ENCODE measurements around the gene FMN2.
A peak's percentile ranks its signal among the peaks of the same experiment; 100 is the strongest.

The FMN2 gene

DNA sequence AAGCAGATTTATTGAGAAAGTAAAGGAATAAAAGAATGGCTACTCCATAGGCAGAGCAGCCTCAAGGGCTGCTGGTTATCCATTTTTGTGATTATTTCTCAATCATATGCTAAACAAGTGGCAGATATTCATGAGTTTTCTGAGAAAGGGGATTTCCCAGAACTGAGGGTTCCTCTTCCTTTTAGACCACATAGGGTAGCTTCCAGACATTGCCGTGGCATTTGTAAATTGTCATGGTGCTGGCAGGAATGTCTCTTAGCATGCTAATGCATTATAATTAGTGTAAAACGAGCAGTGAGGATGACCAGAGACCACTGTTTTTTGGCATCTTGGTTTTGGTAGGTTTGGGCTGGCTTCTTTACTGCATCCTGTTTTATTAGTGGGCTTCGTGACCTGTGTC, 16.8 kb upstream of the FMN2 start:
- H3K79me2 ChIP-seq (ENCODE audit: control insufficient read depth, insufficient read depth, low read length, unreplicated experiment): no peaks in the 10 kb centered on the region
- H3K4me1 ChIP-seq (ENCODE audit: control insufficient read depth, insufficient read depth, low read length, unreplicated experiment): no peaks in the 10 kb centered on the region
- no peaks in the 10 kb centered on the region for H3K27me3 ChIP-seq (ENCODE audit: insufficient read depth, low read length)
- no peaks in the 10 kb centered on the region for H3K36me3 ChIP-seq (ENCODE audit: insufficient read depth, low read length)
- peak overlapping the region; percentile 78 for H2AFZ ChIP-seq (ENCODE audit: low read length, unreplicated experiment)
- H3K4me3 ChIP-seq (ENCODE audit: low read depth, low read length): no peak overlapping the region
- no peak overlapping the region for H3K27ac ChIP-seq (ENCODE audit: low read depth, low read length)

DNA sequence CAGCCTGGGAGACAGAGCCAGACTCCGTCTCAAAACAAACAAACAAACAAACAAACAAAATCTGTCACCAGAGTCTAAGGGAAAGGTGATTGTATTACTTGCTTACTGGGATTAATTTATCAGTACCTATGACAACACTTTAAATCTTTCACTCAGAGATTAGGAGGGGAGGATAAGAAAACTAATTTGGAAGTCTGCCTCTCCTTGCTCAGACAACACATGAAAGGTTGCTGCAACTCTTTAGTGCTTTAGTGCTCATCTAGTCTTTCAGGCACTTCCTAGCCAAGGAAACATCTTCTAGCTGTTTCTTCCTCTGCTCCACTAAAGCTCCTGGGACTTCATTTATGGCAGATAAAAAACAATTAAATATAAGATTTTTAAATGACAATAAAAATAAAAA, 7.3 kb upstream of the FMN2 start:
- no peaks in the 10 kb centered on the region for H3K79me2 ChIP-seq (ENCODE audit: control insufficient read depth, insufficient read depth, low read length, unreplicated experiment)
- H2AFZ ChIP-seq (ENCODE audit: low read length, unreplicated experiment): no peak overlapping the region

DNA sequence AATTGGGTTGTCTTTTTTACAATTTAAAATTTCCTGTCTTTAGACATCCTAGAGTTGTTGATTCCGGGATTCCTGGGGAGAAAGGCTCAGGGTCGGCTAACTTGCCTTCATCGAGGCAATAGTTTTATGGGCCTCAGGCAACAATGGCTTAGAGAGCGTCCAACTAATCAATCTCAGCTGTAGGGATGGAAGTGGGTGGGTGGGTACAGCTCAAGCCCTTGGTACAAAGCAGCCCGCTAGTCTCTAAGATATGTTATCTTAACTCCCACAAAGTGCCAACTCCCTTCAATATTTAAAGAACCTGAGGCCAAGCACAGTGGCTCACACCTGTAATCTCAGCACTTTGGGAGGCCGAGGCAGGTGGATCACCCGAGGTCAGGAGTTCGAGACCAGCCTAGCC, 6.9 kb upstream of the FMN2 start:
- H3K27me3 ChIP-seq (ENCODE audit: insufficient read depth, low read length): no peaks in the 10 kb centered on the region
- H3K4me3 ChIP-seq (ENCODE audit: low read depth, low read length): no peak overlapping the region
- no peak overlapping the region for H2AFZ ChIP-seq (ENCODE audit: low read length, unreplicated experiment)
- H3K27ac ChIP-seq (ENCODE audit: low read depth, low read length): no peak overlapping the region
- no peaks in the 10 kb centered on the region for H3K36me3 ChIP-seq (ENCODE audit: insufficient read depth, low read length)
- H3K79me2 ChIP-seq (ENCODE audit: control insufficient read depth, insufficient read depth, low read length, unreplicated experiment): no peaks in the 10 kb centered on the region
- peaks cover 12% of the 10 kb centered on the region for H3K4me1 ChIP-seq (ENCODE audit: control insufficient read depth, insufficient read depth, low read length, unreplicated experiment)

More for the DNA sequence above, 7.3 kb upstream of the FMN2 start:
- Histone ChIP-seq H3K36me3 (ENCODE audit: insufficient read depth, low read length) (no peaks in the 10 kb centered on the region), H3K27me3 (ENCODE audit: insufficient read depth, low read length) (no peaks in the 10 kb centered on the region), H3K27ac (ENCODE audit: low read depth, low read length) (no peak overlapping the region), H3K4me1 (ENCODE audit: control insufficient read depth, insufficient read depth, low read length, unreplicated experiment) (peaks cover 12% of the 10 kb centered on the region), H3K4me3 (ENCODE audit: low read depth, low read length) (no peak overlapping the region)

DNA sequence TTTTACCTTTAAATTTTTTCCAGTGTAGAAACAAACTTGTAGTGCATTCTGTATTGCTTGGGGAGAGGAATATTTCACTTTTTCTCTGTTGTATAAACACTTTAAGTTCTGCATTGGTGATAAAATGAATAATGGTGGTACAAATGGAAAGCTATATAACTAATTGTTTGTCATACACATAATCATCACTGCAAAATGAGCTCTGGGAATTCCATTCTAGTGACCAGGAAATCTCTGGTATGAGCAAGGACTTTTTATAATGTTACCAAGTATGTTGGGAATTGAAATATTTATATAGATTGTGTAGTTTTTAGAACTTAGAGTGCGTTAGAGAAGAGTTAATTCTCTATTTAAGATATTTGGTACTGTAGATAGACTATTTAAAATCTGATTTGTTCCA, 5.0 kb upstream of the FMN2 start:
- Histone ChIP-seq H3K4me1 (ENCODE audit: control insufficient read depth, insufficient read depth, low read length, unreplicated experiment) (peaks cover 12% of the 10 kb centered on the region), H3K79me2 (ENCODE audit: control insufficient read depth, insufficient read depth, low read length, unreplicated experiment) (no peaks in the 10 kb centered on the region), H3K27ac (ENCODE audit: low read depth, low read length) (no peak overlapping the region)

DNA sequence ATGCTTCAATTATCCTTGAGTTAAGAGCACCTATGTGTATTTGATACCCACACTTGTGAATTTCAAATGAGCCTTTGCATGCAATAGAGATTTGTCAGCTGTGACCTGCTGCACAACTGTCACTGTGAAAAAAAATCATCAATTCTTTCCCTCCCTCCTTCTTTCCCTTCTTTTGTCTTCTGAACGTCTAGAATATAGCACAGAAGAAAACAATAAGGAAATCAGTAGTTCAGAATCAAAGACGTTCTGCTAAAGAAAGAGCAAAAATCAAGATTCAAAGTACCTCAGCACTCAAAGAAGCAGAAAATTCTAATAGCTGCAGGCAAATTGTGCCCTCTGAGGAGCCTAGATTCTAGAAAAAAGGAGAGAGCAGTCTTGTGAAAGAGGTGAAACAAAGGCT, 1.7 kb upstream of the FMN2 start:
- H3K27me3 ChIP-seq (ENCODE audit: insufficient read depth, low read length): peaks cover 11% of the 10 kb centered on the region; the same call in 1 of the 2 replicates
- H3K79me2 ChIP-seq (ENCODE audit: control insufficient read depth, insufficient read depth, low read length, unreplicated experiment): peaks cover 3% of the 10 kb centered on the region
- H2AFZ ChIP-seq (ENCODE audit: low read length, unreplicated experiment): no peak overlapping the region
- H3K4me3 ChIP-seq (ENCODE audit: low read depth, low read length): no peak overlapping the region
- H3K36me3 ChIP-seq (ENCODE audit: insufficient read depth, low read length): no peaks in the 10 kb centered on the region
- H3K4me1 ChIP-seq (ENCODE audit: control insufficient read depth, insufficient read depth, low read length, unreplicated experiment): peaks cover 12% of the 10 kb centered on the region
- no peak overlapping the region for H3K27ac ChIP-seq (ENCODE audit: low read depth, low read length)

More for the DNA sequence above, 5.0 kb upstream of the FMN2 start:
- Histone ChIP-seq H3K27me3 (ENCODE audit: insufficient read depth, low read length) (peaks cover 11% of the 10 kb centered on the region; the same call in 1 of the 2 replicates), H3K4me3 (ENCODE audit: low read depth, low read length) (no peak overlapping the region), H2AFZ (ENCODE audit: low read length, unreplicated experiment) (no peak overlapping the region), H3K36me3 (ENCODE audit: insufficient read depth, low read length) (no peaks in the 10 kb centered on the region)

DNA sequence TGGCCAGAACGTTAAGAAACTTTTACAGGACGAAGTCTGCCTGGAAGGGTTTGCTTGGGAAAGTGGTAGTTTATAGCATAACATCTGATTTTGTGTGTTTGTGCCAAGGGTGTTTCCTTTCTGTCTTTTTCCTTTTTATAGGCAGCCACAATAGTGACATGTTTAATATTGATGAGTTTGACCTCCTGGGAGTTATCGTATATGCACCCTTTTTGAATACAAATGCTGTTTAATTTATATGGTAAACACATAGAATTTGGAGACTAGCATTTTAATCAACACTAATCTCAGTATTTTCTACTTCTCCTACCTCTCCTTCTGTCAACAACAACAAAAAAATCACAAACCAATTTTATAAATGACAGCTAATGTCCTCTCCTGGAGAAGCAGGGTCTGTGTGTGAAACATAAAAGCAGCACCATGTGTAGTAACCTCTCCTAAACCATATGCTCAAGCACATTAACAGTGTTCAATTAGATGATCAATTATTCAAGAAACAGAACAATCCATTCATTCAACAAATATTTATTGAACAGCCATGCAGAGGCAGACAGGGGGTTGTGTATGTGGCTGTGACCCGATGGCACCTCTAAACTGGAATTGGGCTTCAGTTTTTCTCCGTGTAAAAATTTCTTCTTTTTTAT, 604 bp upstream of the FMN2 start:
- Histone ChIP-seq H3K27ac (ENCODE audit: low read depth, low read length) (no peak overlapping the region), H3K4me3 (ENCODE audit: low read depth, low read length) (peak overlapping the region; percentile 87), H3K36me3 (ENCODE audit: insufficient read depth, low read length) (no peaks in the 10 kb centered on the region), H3K4me1 (ENCODE audit: control insufficient read depth, insufficient read depth, low read length, unreplicated experiment) (peaks cover 19% of the 10 kb centered on the region), H3K27me3 (ENCODE audit: insufficient read depth, low read length) (peaks cover 11% of the 10 kb centered on the region; the same call in 1 of the 2 replicates), H3K79me2 (ENCODE audit: control insufficient read depth, insufficient read depth, low read length, unreplicated experiment) (peaks cover 3% of the 10 kb centered on the region), H2AFZ (ENCODE audit: low read length, unreplicated experiment) (peak overlapping the region; percentile 83)

DNA sequence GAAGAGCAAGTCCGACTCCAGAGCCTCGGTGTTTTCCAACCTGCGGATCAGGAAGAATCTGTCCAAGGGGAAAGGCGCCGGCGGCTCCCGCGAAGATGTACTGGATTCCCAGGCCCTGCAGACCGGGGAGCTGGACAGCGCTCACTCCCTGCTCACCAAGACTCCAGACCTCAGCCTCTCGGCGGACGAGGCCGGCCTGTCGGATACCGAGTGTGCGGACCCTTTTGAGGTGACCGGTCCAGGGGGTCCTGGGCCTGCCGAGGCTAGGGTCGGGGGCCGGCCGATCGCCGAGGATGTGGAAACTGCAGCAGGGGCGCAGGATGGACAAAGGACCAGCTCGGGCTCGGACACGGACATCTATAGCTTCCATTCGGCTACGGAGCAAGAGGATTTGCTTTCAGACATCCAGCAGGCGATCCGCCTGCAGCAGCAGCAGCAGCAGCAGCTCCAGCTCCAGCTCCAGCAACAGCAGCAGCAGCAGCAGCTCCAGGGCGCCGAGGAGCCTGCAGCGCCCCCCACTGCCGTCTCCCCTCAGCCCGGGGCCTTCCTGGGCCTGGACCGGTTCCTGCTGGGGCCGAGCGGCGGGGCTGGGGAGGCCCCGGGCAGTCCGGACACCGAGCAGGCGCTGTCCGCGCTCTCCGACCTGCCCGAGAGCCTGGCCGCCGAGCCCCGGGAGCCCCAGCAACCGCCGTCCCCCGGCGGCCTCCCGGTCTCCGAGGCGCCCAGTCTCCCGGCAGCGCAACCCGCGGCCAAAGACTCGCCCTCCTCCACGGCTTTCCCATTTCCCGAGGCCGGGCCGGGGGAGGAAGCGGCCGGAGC, 827 bp downstream of the FMN2 start:
- H3K4me1 ChIP-seq (ENCODE audit: control insufficient read depth, insufficient read depth, low read length, unreplicated experiment): peaks cover 14% of the 10 kb centered on the region
- no peak overlapping the region for H3K27ac ChIP-seq (ENCODE audit: low read depth, low read length)
- peaks cover 3% of the 10 kb centered on the region for H3K79me2 ChIP-seq (ENCODE audit: control insufficient read depth, insufficient read depth, low read length, unreplicated experiment)
- no peaks in the 10 kb centered on the region for H3K36me3 ChIP-seq (ENCODE audit: insufficient read depth, low read length)
- peaks cover 11% of the 10 kb centered on the region; the same call in 1 of the 2 replicates for H3K27me3 ChIP-seq (ENCODE audit: insufficient read depth, low read length)
- H2AFZ ChIP-seq (ENCODE audit: low read length, unreplicated experiment): peak overlapping the region; percentile 43
- H3K4me3 ChIP-seq (ENCODE audit: low read depth, low read length): peak overlapping the region; percentile 87

DNA sequence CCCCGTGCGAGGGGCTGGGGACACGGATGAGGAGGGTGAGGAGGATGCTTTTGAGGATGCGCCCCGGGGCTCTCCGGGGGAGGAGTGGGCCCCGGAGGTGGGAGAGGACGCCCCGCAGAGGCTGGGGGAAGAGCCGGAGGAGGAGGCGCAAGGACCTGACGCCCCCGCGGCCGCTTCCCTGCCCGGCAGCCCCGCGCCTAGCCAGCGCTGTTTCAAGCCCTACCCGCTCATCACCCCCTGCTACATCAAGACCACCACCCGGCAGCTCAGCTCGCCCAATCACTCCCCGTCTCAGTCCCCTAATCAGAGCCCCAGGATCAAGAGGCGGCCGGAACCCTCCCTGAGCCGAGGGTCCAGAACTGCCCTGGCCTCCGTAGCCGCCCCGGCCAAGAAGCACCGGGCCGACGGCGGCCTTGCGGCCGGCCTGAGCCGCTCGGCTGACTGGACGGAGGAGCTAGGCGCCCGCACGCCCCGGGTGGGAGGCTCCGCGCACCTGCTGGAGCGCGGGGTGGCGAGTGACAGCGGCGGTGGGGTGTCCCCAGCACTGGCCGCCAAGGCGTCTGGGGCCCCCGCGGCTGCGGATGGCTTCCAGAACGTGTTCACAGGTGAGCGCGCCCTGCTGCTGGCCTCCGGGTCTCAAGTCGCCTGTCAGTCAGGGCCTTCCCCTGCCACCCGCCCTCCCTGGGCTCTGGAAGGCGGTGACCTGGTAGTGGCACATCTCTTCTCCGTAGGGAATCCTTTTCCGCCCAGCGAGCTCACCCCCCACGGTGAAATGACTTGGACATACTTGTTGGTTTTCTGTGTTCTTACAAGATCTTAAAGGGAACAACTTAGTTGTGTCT, 1.7 kb downstream of the FMN2 start:
- Histone ChIP-seq H3K27me3 (ENCODE audit: insufficient read depth, low read length) (peaks cover 11% of the 10 kb centered on the region; the same call in 1 of the 2 replicates), H3K79me2 (ENCODE audit: control insufficient read depth, insufficient read depth, low read length, unreplicated experiment) (peaks cover 3% of the 10 kb centered on the region), H3K4me3 (ENCODE audit: low read depth, low read length) (peak overlapping the region; percentile 87), H3K27ac (ENCODE audit: low read depth, low read length) (no peak overlapping the region), H2AFZ (ENCODE audit: low read length, unreplicated experiment) (peak overlapping the region; percentile 43), H3K4me1 (ENCODE audit: control insufficient read depth, insufficient read depth, low read length, unreplicated experiment) (peaks cover 14% of the 10 kb centered on the region), H3K36me3 (ENCODE audit: insufficient read depth, low read length) (no peaks in the 10 kb centered on the region)

DNA sequence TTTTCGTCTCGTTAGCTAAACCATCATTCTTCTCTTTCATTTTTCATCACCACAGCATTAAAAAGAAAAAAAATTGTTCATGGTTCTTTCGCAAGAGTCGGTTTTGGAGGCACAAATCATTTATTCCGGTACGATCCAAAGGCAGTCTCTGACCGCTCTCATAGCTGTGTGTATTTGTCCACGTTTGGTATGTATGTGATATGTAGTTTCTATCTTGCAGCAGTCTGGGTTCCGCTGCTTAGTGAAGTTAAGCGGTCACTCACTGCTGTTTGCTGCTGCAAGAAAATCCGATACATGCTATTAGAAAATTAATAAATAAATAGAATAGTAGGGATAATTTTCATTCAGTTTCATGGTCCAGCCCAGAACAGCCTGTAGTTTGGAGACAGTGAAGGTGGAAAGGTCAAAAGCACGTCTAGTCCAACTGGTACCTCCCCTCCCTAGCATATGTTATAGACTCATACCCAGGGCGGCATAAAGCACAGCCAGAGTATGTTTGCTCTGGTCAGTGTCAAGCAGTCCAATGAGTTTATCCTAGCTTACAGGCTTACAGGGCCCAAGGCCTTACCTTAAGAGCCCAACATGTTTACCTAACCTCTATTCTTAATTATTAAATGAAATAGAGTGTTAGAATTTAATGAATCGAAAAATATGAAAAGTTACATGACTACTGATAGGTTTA, 2.5 kb downstream of the FMN2 start:
- Histone ChIP-seq H3K27ac (ENCODE audit: low read depth, low read length) (no peak overlapping the region), H3K27me3 (ENCODE audit: insufficient read depth, low read length) (peaks cover 11% of the 10 kb centered on the region; the same call in 1 of the 2 replicates), H3K4me1 (ENCODE audit: control insufficient read depth, insufficient read depth, low read length, unreplicated experiment) (peaks cover 14% of the 10 kb centered on the region), H2AFZ (ENCODE audit: low read length, unreplicated experiment) (no peak overlapping the region), H3K4me3 (ENCODE audit: low read depth, low read length) (peak overlapping the region; percentile 87), H3K79me2 (ENCODE audit: control insufficient read depth, insufficient read depth, low read length, unreplicated experiment) (peaks cover 3% of the 10 kb centered on the region), H3K36me3 (ENCODE audit: insufficient read depth, low read length) (no peaks in the 10 kb centered on the region)

DNA sequence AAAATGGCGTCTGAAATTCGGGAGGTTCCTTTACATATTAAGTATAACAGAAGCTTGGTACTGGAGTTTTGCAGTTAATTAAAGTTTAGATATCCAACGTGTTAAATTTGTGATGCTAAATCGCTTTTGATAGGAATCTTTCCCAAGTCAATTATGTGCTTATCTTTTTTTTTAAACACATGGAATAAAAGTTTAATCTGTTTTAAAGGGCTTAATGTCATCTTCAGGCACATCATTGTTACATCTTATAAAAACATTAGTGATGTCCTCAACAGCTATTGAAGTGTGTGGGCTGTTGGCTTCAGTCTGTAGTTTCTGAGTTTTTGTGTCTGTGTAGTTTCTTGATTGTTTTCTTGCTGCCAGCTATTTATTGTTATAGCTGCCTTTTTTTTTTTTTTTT, 5.3 kb downstream of the FMN2 start:
- no peak overlapping the region for H3K27ac ChIP-seq (ENCODE audit: low read depth, low read length)
- H3K36me3 ChIP-seq (ENCODE audit: insufficient read depth, low read length): no peaks in the 10 kb centered on the region
- no peak overlapping the region for H2AFZ ChIP-seq (ENCODE audit: low read length, unreplicated experiment)
- H3K4me1 ChIP-seq (ENCODE audit: control insufficient read depth, insufficient read depth, low read length, unreplicated experiment): peaks cover 36% of the 10 kb centered on the region
- H3K79me2 ChIP-seq (ENCODE audit: control insufficient read depth, insufficient read depth, low read length, unreplicated experiment): peaks cover 6% of the 10 kb centered on the region
- H3K4me3 ChIP-seq (ENCODE audit: low read depth, low read length): no peak overlapping the region
- H3K27me3 ChIP-seq (ENCODE audit: insufficient read depth, low read length): no peaks in the 10 kb centered on the region

Data from ACC112 (cell line).